Esophagus muscularis mucosa (tissue), 4 donors: ENCODE results near the gene TEDC1.

Source experiments
- EP300 ChIP-seq: sonication (generic); formaldehyde crosslinking; IDR thresholded peaks from one replicate; pipeline ENCODE4 v1.6.1; 2017; ENCODE audit warnings: antibody characterized with exemption
- POLR2A ChIP-seq: fragments of 450-650 bp; IDR thresholded peaks from one replicate; pipeline ENCODE4 v1.6.1; 2017; ENCODE audit warnings: antibody characterized with exemption, moderate library complexity, mild to moderate bottlenecking, low read depth
- POLR2AphosphoS5 ChIP-seq, 2 donors: sonication (generic); formaldehyde crosslinking; IDR thresholded peaks; one replicate each; pipeline ENCODE4 v1.6.1; 2017; ENCODE audit warnings: antibody characterized with exemption in 2 of 2
- TF ChIP-seq, protein P1 (sequence below), 3 experiments: fragments of 200-600 bp in 2 of 3; fragments of 450-650 bp in 1 of 3; sonication (generic) in 2 of 3; IDR thresholded peaks; one replicate each; pipeline ENCODE4 v1.5.1; 2017 to 2019; ENCODE audit warnings: antibody characterized with exemption in 3 of 3, mild to moderate bottlenecking in 2 of 3, moderate library complexity in 1 of 3

- TF ChIP-seq POLR2AphosphoS5 (IDR thresholded peaks at IDR 0.05), result no peak
- TF ChIP-seq, protein P1, sequence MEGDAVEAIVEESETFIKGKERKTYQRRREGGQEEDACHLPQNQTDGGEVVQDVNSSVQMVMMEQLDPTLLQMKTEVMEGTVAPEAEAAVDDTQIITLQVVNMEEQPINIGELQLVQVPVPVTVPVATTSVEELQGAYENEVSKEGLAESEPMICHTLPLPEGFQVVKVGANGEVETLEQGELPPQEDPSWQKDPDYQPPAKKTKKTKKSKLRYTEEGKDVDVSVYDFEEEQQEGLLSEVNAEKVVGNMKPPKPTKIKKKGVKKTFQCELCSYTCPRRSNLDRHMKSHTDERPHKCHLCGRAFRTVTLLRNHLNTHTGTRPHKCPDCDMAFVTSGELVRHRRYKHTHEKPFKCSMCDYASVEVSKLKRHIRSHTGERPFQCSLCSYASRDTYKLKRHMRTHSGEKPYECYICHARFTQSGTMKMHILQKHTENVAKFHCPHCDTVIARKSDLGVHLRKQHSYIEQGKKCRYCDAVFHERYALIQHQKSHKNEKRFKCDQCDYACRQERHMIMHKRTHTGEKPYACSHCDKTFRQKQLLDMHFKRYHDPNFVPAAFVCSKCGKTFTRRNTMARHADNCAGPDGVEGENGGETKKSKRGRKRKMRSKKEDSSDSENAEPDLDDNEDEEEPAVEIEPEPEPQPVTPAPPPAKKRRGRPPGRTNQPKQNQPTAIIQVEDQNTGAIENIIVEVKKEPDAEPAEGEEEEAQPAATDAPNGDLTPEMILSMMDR (IDR thresholded peaks at IDR 0.05), result no peak
- TF ChIP-seq POLR2A, result no peak
- no peak for TF ChIP-seq EP300
These were observed 34.3 kb downstream of the TEDC1 start for GRCh38 chr14:105525326-105525725.
